Femur (tissue), 1 donor: ENCODE measurements around the gene AVPR2.
A peak's percentile ranks its signal among the peaks of the same experiment; 100 is the strongest.

ENCODE experiments used
- DNase-seq: peaks from one replicate; pipeline ENCODE4 v3.0.0-alpha.2; 2017

Gene AVPR2

DNA sequence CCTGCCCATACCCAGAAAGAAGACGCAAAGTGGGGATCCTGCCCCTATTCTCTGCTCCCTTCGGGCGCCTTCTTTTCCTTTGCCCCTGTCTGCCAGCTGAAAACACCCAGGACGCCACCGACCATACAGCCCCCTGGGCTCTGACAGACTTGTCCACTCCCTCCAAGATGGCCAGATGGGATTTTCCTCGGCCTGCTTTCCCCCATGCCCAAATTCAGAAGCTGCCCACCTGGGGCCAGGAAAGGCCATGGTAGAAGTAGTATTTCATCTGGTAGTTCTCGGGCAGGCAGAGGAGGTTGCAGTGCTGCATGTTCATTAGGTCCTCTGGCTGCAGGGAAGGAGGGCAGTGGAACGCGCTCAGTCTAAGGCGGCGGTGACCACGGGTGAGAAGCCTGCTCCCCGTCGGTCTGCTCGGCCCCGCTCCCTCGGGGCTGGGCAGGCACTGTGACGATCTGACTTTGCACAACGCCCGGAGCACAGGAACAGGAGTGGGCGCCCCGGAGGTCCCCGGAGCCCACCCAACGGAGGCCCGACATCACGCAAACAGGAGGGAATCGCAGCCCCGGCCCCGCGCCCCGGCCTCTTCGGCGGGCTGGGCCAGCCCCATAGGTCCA, 29.8 kb downstream of the AVPR2 start:
- DNase-seq, result no peak

- peak; percentile 85 for DNase-seq
Measured at GRCh38 chrX:153934762-153935325, 30.4 kb downstream of the AVPR2 start, which contains the start of gene NAA10. Gene NAA10, minus strand, starts transcription at chrX:153935037. Its CDS starts 133 bp downstream, at chrX:153934904.

DNA sequence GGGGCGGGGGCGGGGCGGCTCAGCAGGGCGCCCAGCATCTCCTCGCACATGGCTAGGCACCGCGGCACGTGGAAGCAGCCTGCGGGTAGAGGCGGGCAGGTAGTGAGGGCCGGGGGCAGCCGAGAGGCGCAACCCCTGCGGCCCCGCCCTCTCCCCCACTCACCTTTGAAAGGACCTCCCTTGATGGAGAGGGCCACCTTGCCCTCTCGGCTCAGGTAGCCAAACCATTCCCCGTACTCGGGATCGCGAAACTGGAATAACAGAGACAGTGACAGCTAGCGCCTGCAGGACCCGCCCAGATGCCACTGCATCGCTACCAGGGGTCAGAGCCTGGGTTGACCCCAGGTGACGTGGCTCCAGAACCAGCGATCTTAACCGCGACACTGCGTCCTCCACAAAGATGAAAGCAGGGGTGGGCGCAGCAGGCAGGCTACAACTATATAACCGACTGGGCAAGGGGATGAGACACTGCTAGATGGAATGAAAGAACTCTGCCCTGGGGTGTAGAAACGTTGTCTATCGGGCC, 30.9 kb downstream of the AVPR2 start:
- DNase-seq, result no peak

- DNase-seq, result no peak
Measured at GRCh38 chrX:153937056-153937455, 32.6 kb downstream of the AVPR2 start.

GRCh38 chrX:153938226-153938786, 33.8 kb downstream of the AVPR2 start:
- no peak for DNase-seq

DNA sequence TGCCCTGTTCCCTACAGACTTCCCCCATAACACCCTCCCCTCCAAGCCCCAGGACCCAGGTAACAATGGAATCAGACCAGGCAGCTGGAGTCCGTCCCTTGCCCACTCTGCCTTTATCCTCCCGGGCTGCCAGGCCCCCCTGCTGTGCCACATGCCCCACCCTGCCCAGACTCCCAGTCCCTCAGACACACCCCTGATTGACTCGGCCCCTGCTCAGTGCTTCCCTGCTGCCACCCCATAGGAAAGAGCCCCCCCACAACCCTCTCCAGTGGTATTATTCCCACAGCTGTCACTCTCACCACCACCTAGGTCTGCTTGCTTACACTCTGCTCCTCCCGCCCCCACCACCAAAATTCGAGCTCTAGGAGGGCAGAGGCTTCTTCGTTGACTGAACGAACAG, 35.1 kb downstream of the AVPR2 start:
- no peak for DNase-seq

GRCh38 chrX:153941336-153942252, 37.1 kb downstream of the AVPR2 start:
- DNase-seq, result no peak

- no peak for DNase-seq
Measured at GRCh38 chrX:153944140-153944799, 39.8 kb downstream of the AVPR2 start, which contains the start of gene RENBP. Gene RENBP, minus strand, starts transcription at chrX:153944643. Its CDS starts 33 bp downstream, at chrX:153944610.

DNA sequence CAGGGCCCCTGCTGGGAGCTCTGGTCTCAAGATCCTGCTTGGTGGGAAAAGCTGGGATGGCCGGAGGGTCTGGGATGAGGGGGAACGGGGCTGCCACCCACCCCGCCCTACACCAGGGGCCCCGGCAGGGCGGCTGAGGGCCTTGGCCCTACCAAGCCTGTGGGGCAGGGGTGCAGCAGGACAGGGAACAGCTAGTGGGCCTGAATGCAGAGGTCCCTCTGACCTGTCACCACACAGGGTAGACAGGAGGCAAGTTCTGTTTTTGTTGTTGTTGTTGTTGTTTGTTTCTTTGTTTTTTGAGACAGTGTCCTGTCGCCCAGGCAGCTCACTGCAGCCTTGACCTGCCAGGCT, 40.3 kb downstream of the AVPR2 start:
- no peak for DNase-seq

GRCh38 chrX:153945956-153946943, 41.8 kb downstream of the AVPR2 start:
- DNase-seq, result no peak

DNA sequence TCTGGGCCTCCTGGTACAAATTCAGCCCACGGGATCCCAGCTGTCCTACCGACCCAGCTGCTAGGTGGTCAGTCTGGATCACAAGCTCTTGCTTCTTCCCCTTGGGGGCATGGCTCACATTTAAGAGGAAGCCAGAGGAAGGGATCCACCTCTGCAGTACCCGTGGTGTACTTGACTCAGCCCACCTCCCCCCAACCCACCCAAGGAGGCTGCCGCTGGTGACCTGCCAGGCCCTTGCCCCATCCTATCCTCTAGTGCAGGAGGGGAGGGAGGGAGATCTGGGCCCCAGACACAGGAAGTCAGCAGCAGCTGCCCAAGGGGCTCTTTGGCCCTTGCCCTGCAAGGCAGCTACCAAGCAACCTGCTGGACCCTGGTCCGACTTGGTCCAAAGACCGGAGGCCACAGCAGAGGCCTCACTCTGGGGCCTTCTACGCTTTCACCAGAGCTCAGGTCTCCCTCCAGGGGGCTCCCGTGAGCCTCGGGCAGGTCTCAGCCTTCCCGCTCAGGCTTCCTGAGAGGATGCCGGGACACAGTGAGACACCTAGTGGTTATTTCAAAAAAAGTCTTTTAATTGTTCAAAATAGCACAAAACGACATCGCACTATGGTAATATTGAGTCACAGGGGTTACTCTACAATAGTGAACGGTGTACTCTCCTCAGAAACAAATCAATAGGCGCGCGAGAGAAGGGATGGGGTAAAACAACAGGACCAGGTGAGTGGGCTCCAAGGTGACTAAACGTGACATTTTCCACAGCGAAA, 42.7 kb downstream of the AVPR2 start:
- DNase-seq, result peak; percentile 73

GRCh38 chrX:153948002-153948466, 43.6 kb downstream of the AVPR2 start:
- DNase-seq, result no peak

DNA sequence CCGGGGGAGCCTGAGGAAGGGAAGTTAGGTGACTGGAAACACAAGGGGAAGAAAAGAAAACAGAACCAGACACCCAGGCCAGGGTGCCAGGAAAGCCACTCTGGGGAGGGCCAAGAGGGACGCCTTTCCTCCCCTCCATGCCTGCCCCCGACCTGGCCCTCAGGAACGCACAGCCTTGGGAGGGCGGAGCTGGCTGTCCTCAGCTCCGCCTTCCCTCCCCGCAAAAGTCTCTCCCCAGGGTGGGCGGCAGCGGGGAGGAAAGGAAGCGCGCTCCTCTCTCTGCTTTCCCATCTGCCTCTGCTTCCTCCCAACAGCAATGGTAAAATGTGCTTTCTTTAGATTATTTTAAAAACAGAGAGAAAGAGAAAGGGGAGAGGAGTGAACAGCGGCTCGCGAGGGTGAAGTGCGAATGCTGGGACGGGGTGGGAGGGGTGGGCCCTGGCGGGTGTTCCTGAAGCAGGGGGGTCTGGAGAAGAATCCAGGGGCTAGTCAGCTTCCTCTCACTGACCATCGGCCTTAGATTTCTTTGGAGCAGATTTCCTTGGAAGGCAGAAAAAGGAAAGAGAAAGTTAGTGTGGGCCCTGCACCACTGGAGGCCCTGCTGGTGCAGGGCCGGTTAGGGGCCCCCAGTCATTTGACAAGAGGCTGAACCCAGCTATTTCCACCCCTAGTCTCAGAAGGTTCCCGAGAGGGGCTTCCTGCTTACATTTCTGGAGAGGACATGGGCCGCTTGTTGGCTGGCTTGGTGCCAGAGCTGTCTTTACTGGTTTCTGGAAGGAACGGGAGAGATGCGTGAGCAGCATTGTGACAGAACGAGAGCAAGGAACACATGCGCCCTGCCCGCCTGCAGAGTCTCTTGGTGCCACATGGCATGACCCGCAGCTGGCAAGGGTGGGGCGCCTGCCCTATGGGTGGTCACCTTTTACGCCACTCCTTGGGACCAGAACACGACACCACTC, 44.7 kb downstream of the AVPR2 start:
- DNase-seq, result no peak

DNA sequence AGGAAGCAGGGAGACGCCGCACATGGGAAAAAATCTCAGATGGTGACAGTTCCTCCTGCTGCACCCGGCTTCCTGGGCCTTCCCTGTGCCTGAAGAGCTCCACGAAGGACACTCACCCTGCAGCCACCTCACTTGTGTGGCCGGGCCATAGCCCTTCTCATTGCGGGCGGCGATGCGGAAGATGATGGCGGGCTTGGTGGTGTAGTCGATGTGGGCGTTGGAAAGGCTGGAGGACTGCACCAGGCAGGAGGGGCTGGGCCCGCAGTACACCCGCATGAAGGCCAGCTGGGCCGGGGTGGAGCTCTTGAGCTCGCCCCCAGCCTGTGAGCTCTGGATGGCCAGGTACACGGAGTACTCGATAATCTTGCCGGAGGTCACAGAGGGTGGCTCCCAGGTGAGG, 45.7 kb downstream of the AVPR2 start:
- no peak for DNase-seq

GRCh38 chrX:153951683-153952372, 47.4 kb downstream of the AVPR2 start:
- no peak for DNase-seq

- DNase-seq, result no peak
Measured at GRCh38 chrX:153952373-153953026, 48.0 kb downstream of the AVPR2 start.

DNA sequence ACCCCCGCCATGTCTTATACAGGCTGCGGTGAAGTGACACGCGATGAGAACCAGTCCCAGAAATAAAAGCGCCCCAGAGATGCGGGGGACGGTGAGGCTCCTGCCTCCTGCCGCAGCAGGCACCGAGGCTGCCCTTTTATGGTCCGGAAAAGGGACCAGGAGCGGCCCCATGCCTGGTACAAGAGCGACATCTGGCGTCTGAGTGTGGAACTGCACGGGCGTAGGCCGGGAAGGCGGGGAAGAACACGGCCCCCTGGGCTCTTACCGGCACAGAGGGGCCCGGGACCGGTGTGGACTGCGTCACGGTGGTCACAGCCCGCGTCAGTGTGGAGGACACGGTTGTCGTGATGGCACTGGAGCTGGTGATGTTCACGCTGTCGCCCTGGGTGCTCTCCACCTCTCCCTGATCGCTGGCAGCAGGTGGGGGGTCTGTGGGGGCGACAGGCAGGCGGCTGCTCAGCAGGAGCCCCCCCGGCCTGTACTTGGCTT, 48.9 kb downstream of the AVPR2 start:
- DNase-seq, result peak; percentile 82
